HG02970 (cell line): ENCODE data around the gene PRR19.
"Not testable (repeated sequence)": the region's sequence is repeated elsewhere in the genome, so short reads cannot be mapped to it uniquely, and the experiment has no call there.

ENCODE experiments used
- ATAC-seq: cut with Tn5 transposase; IDR thresholded peaks from one replicate; pipeline ENCODE4 v1.9.1; 2021; ENCODE audit warnings: mild to moderate bottlenecking, moderate library complexity, moderate number of reproducible peaks; ENCODE audit not compliant: unreplicated experiment, low FRiP score

The PRR19 gene

GRCh38 chr19:42323473-42323851 lies 21.5 kb downstream of the PRR19 start:
- no peak for ATAC-seq

- ATAC-seq, result no peak
These were observed 22.1 kb downstream of the PRR19 start for GRCh38 chr19:42323852-42324654.

- ATAC-seq, result no peak
These were observed 22.8 kb downstream of the PRR19 start for GRCh38 chr19:42324655-42325307.

- peak; percentile 91 for ATAC-seq
These were observed 23.5 kb downstream of the PRR19 start, which contains the start of gene MEGF8 for GRCh38 chr19:42325308-42325895. TSS of gene MEGF8 (plus strand) at chr19:42325635. CDS start at chr19:42326244, 609 bp downstream.

GRCh38 chr19:42325896-42326771 lies 24.2 kb downstream of the PRR19 start:
- no peak for ATAC-seq

DNA sequence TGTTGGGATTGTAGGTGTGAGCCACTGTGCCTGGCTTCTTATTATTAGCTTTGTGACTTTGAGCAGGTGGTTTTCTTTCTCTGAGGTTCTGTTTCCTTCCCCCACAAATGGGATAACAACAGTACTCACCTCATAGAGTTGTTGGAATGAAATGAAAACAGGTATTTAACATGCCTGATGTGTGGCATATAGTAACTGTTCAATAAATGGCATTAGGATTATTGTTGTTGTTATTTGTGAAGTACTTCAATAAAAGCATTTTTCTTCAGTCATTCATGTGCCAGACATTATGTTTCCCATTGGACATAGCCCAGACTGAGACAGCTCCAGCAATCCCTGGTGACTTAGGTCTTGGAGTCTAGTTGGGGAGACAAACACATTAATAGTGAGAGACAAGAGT lies 25.0 kb downstream of the PRR19 start:
- no peak for ATAC-seq

- ATAC-seq, result no peak
These were observed 25.4 kb downstream of the PRR19 start for GRCh38 chr19:42327381-42327780.

DNA sequence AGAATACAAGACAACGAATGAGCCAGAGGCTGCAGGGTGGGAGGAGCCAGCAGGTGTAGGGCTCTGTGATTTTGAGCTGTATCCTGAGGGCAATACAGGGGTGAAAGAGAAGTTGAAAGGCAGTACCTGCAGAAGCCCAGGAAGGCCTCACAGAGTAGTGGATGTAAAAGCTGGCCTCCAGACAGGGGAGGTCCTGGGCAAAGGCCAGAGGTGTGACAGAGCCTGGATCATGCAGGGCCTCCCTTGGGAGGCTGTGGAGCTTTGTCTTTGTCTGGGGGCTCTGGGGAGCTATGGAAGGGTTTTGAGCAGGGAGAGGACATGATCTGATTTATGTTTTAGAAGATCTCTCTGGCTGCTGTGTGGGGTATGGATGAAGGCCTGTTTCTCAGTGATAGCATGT lies 26.2 kb downstream of the PRR19 start:
- ATAC-seq, result no peak

GRCh38 chr19:42328854-42329253 lies 26.9 kb downstream of the PRR19 start:
- ATAC-seq, result no peak

GRCh38 chr19:42330241-42330711 lies 28.3 kb downstream of the PRR19 start:
- ATAC-seq, result no peak

DNA sequence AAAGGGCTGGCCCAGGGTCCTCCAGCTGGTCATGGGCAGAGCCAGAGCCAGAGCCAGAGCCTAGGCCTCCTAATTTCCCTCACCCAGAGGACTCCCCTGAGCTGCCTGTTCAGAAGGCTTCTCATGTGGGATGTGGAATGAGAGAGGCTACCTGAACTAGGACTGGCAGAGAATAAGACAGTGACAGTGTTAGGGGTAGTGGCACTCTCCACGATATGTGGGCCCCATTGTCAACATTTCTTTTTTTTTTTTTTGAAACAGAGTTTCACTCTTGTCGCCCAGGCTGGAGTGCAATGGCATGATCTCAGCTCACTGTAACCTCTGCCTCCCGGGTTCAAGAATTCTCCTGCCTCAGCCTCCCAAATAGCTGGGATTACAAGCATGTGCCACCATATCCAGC lies 29.4 kb downstream of the PRR19 start:
- not testable (repeated sequence) for ATAC-seq

- ATAC-seq, result no peak
These were observed 30.1 kb downstream of the PRR19 start for GRCh38 chr19:42332059-42332458.

- no peak for ATAC-seq
These were observed 31.1 kb downstream of the PRR19 start for GRCh38 chr19:42333018-42333417.

GRCh38 chr19:42333975-42334696 lies 32.2 kb downstream of the PRR19 start:
- no peak for ATAC-seq

GRCh38 chr19:42334697-42335373 lies 32.9 kb downstream of the PRR19 start:
- ATAC-seq, result no peak

DNA sequence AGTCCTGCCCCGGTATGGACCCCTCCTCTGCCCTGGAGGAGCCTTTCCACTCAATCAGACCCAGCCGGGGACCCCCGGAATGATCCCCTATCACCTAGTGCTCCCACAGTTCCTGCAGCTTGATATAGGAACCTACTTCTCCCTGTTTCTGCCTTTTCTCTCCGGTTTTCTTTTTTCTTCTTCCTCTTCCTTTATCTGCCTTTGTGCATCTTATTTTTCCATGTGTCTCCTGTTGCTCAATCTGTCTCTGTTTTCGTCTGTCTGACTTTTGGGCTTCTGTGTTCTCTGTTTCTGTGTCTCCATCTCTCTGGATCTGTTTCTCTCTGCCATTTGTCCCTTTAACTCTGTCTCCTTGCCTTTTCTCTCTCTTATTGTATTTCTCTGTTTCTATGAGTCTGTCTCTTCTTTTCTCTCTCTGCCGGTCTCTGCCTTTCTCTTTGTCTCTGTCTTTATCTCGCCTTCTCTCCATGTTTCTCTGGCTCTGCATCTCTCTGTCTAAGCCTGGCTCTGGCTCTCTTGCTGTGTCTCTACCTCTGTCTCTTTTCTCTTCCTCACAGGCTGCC lies 33.5 kb downstream of the PRR19 start:
- no peak for ATAC-seq

GRCh38 chr19:42335971-42336370 lies 34.0 kb downstream of the PRR19 start:
- no peak for ATAC-seq

- not testable (repeated sequence) for ATAC-seq
These were observed 37.4 kb downstream of the PRR19 start for GRCh38 chr19:42339126-42339860.
